Activated CD4-positive, alpha-beta memory T cell treated with anti-CD3 and anti-CD28 coated beads, Interleukin-2, amount 10 ng/mL, durations not matched to agents 7 days and 5 days (primary cell): ENCODE results near the gene NOL8. TPM values are rescaled to one million over a fixed set of nuclear protein-coding genes. Genes with fewer than 3 reads are reported as not detected.
A peak's percentile ranks its signal among the peaks of the same experiment; 100 is the strongest.

Source experiments
- CTCF ChIA-PET: fragments of 350-600 bp; sonication (Branson Sonifier 250); formaldehyde crosslinking; loops from one replicate; lab custom pipeline; 2021; ENCODE audit warnings: antibody characterized with exemption, inconsistent platforms; lab: Charles Lee
- POLR2A ChIA-PET: fragments of 350-600 bp; sonication (Branson Sonifier 250); formaldehyde crosslinking; loops from one replicate; lab custom pipeline; 2021; ENCODE audit warnings: antibody characterized with exemption; lab: Charles Lee
- DNase-seq: peaks from one replicate; pipeline ENCODE4 v3.0.0-alpha.2; 2020
- H3K27ac Mint-ChIP-seq: one replicate; pipeline ENCODE4 v1.8.0; 2021; ENCODE audit warnings: mild to moderate bottlenecking, mixed read lengths
- H3K27me3 Mint-ChIP-seq: one replicate; pipeline ENCODE4 v1.8.0; 2021; ENCODE audit warnings: mixed read lengths
- H3K36me3 Mint-ChIP-seq: one replicate; pipeline ENCODE4 v1.8.0; 2021; ENCODE audit warnings: low read depth, mixed read lengths
- H3K4me1 Mint-ChIP-seq: one replicate; pipeline ENCODE4 v1.8.0; 2021; ENCODE audit warnings: mixed read lengths
- H3K4me3 Mint-ChIP-seq: one replicate; pipeline ENCODE4 v1.8.0; 2021; ENCODE audit warnings: mild to moderate bottlenecking, mixed read lengths
- H3K9me3 Mint-ChIP-seq: one replicate; pipeline ENCODE4 v1.8.0; 2021; ENCODE audit warnings: mixed read lengths
- total RNA-seq, 2 experiments: library from RNA; stranded (reverse); gene quantifications; one replicate each; pipeline ENCODE4 v1.2.3, GENCODE V29; 2021

NOL8 gene
- total RNA-seq, 2 experiments from 2014 or later, result 48.0 to 48.9 TPM

- POLR2A ChIA-PET, result interaction anchor here (0.7 to 0.8 kb wide), 2 partner anchors 31 to 313 kb away, joined by 3 read pairs; no protein-coding TSS in a partner anchor
- no peak overlapping the region for H3K4me3 Mint-ChIP-seq
- H3K27me3 Mint-ChIP-seq, result no peaks in the 10 kb centered on the region
- DNase-seq, result no peak
- no peaks in the 10 kb centered on the region for H3K9me3 Mint-ChIP-seq
- no peak overlapping the region for H3K27ac Mint-ChIP-seq
- CTCF ChIA-PET, result interaction anchor here (0.7 kb wide), 1 partner anchor 970 kb away, joined by 3 read pairs; no protein-coding TSS in a partner anchor
- H3K4me1 Mint-ChIP-seq, result peaks cover 8% of the 10 kb centered on the region
- H3K36me3 Mint-ChIP-seq, result peaks cover 25% of the 10 kb centered on the region
These were observed 7.6 kb upstream of the NOL8 start for GRCh38 chr9:92332577-92333281.

- H3K4me3 Mint-ChIP-seq, result no peak overlapping the region
- no peak for DNase-seq
- no peak overlapping the region for H3K27ac Mint-ChIP-seq
- ChIA-PET POLR2A (interaction anchor here (1.1 kb wide), 1 partner anchor 19 kb away, joined by 3 read pairs; no protein-coding TSS in a partner anchor), CTCF (interaction anchor here (0.9 to 1.6 kb wide), 4 partner anchors 50 to 463 kb away, joined by 3 to 11 read pairs (median 3); no protein-coding TSS in a partner anchor)
- H3K36me3 Mint-ChIP-seq, result peaks cover 13% of the 10 kb centered on the region
- no peaks in the 10 kb centered on the region for H3K27me3 Mint-ChIP-seq
- peaks cover 37% of the 10 kb centered on the region for H3K4me1 Mint-ChIP-seq
- no peaks in the 10 kb centered on the region for H3K9me3 Mint-ChIP-seq
These were observed 3.1 kb upstream of the NOL8 start for GRCh38 chr9:92328225-92328624.

GRCh38 chr9:92327283-92327850, 2.2 kb upstream of the NOL8 start:
- DNase-seq, result no peak
- ChIA-PET CTCF (interaction anchor here (3.0 kb wide), 1 partner anchor 188 kb away, joined by 16 read pairs; no protein-coding TSS in a partner anchor), POLR2A (no interaction called here)
- Mint-ChIP-seq H3K9me3 (no peaks in the 10 kb centered on the region), H3K27ac (no peak overlapping the region), H3K36me3 (peaks cover 15% of the 10 kb centered on the region), H3K4me3 (peak overlapping the region; percentile 98), H3K4me1 (peaks cover 39% of the 10 kb centered on the region), H3K27me3 (no peaks in the 10 kb centered on the region)

- H3K36me3 Mint-ChIP-seq, result peaks cover 20% of the 10 kb centered on the region
- H3K4me3 Mint-ChIP-seq, result peak overlapping the region; percentile 98
- CTCF ChIA-PET, result interaction anchor here (0.7 to 3.0 kb wide), 5 partner anchors 8 to 463 kb away, joined by 3 to 16 read pairs (median 4); partner anchors contain the start of gene IPPK
These were observed 896 bp upstream of the NOL8 start for GRCh38 chr9:92325991-92326500.

GRCh38 chr9:92324889-92325268, 271 bp downstream of the NOL8 start:
- ChIA-PET CTCF (interaction anchor here (0.5 to 3.0 kb wide), 2 partner anchors 118 to 186 kb away, joined by 4 to 16 read pairs; no protein-coding TSS in a partner anchor), POLR2A (interaction anchor here (0.8 to 3.2 kb wide), 21 partner anchors 11 to 1128 kb away, joined by 3 to 31 read pairs (median 4); partner anchors contain the start of genes FAM120AOS, IARS1, IPPK and SPTLC1)
- H3K36me3 Mint-ChIP-seq, result peaks cover 26% of the 10 kb centered on the region
- no peaks in the 10 kb centered on the region for H3K27me3 Mint-ChIP-seq
- H3K4me1 Mint-ChIP-seq, result peaks cover 39% of the 10 kb centered on the region
- H3K27ac Mint-ChIP-seq, result peak overlapping the region; percentile 94
- peak overlapping the region; percentile 98 for H3K4me3 Mint-ChIP-seq
- no peaks in the 10 kb centered on the region for H3K9me3 Mint-ChIP-seq
- DNase-seq, result no peak

More at GRCh38 chr9:92325991-92326500, 896 bp upstream of the NOL8 start:
- no peaks in the 10 kb centered on the region for H3K27me3 Mint-ChIP-seq
- peaks cover 39% of the 10 kb centered on the region for H3K4me1 Mint-ChIP-seq
- no peaks in the 10 kb centered on the region for H3K9me3 Mint-ChIP-seq
- peak overlapping the region; percentile 94 for H3K27ac Mint-ChIP-seq
- no peak for DNase-seq
- POLR2A ChIA-PET, result interaction anchor here (0.6 to 3.2 kb wide), 26 partner anchors 8 to 808 kb away, joined by 3 to 31 read pairs (median 4); partner anchors contain the start of genes IARS1, IPPK, NINJ1 and SPTLC1

- Mint-ChIP-seq H3K4me1 (peaks cover 39% of the 10 kb centered on the region), H3K27ac (peak overlapping the region; percentile 94), H3K27me3 (no peaks in the 10 kb centered on the region), H3K9me3 (no peaks in the 10 kb centered on the region), H3K36me3 (peaks cover 30% of the 10 kb centered on the region), H3K4me3 (peak overlapping the region; percentile 98)
- DNase-seq, result no peak
- ChIA-PET CTCF (interaction anchor here (0.5 to 3.0 kb wide), 2 partner anchors 119 to 185 kb away, joined by 4 to 16 read pairs; no protein-coding TSS in a partner anchor), POLR2A (interaction anchor here (0.8 to 3.2 kb wide), 14 partner anchors 11 to 1129 kb away, joined by 3 to 31 read pairs (median 4); partner anchors contain the start of genes FAM120AOS, IARS1 and IPPK)
These were observed 719 bp downstream of the NOL8 start for GRCh38 chr9:92324431-92324830.

GRCh38 chr9:92315456-92315855, 9.7 kb downstream of the NOL8 start:
- DNase-seq, result no peak
- CTCF ChIA-PET, result no interaction called here
- Mint-ChIP-seq H3K36me3 (peaks cover 83% of the 10 kb centered on the region), H3K4me1 (peaks cover 40% of the 10 kb centered on the region), H3K27me3 (no peaks in the 10 kb centered on the region), H3K9me3 (no peaks in the 10 kb centered on the region), H3K27ac (peak overlapping the region; percentile 58), H3K4me3 (no peak overlapping the region)
- POLR2A ChIA-PET, result no interaction called here

GRCh38 chr9:92313624-92314012, 11.5 kb downstream of the NOL8 start:
- Mint-ChIP-seq H3K27ac (peak overlapping the region; percentile 13), H3K27me3 (no peaks in the 10 kb centered on the region), H3K9me3 (no peaks in the 10 kb centered on the region), H3K4me1 (peaks cover 43% of the 10 kb centered on the region), H3K4me3 (no peak overlapping the region), H3K36me3 (peaks cover 83% of the 10 kb centered on the region)
- POLR2A ChIA-PET, result interaction anchor here (1.5 kb wide), 1 partner anchor 12 kb away, joined by 10 read pairs; the partner anchor contains the start of genes CENPP and NOL8
- CTCF ChIA-PET, result interaction anchor here (2.1 kb wide), 1 partner anchor 11 kb away, joined by 5 read pairs; no protein-coding TSS in a partner anchor
- no peak for DNase-seq

- CTCF ChIA-PET, result interaction anchor here (2.1 kb wide), 1 partner anchor 11 kb away, joined by 5 read pairs; no protein-coding TSS in a partner anchor
- Mint-ChIP-seq H3K4me3 (no peak overlapping the region), H3K27me3 (no peaks in the 10 kb centered on the region), H3K27ac (peak overlapping the region; percentile 13), H3K9me3 (no peaks in the 10 kb centered on the region), H3K4me1 (peaks cover 42% of the 10 kb centered on the region), H3K36me3 (peaks cover 83% of the 10 kb centered on the region)
- POLR2A ChIA-PET, result interaction anchor here (1.5 kb wide), 1 partner anchor 12 kb away, joined by 10 read pairs; the partner anchor contains the start of genes CENPP and NOL8
- DNase-seq, result no peak
These were observed 12.1 kb downstream of the NOL8 start for GRCh38 chr9:92312887-92313623.

GRCh38 chr9:92310562-92310961, 14.6 kb downstream of the NOL8 start:
- peaks cover 36% of the 10 kb centered on the region for H3K4me1 Mint-ChIP-seq
- DNase-seq, result no peak
- H3K4me3 Mint-ChIP-seq, result no peak overlapping the region
- no peaks in the 10 kb centered on the region for H3K9me3 Mint-ChIP-seq
- POLR2A ChIA-PET, result interaction anchor here (1.0 to 1.3 kb wide), 2 partner anchors 9 to 16 kb away, joined by 3 to 4 read pairs; no protein-coding TSS in a partner anchor
- CTCF ChIA-PET, result no interaction called here
- H3K27ac Mint-ChIP-seq, result no peak overlapping the region
- peaks cover 79% of the 10 kb centered on the region for H3K36me3 Mint-ChIP-seq
- H3K27me3 Mint-ChIP-seq, result no peaks in the 10 kb centered on the region

GRCh38 chr9:92308893-92309292, 16.3 kb downstream of the NOL8 start:
- ChIA-PET CTCF (no interaction called here), POLR2A (interaction anchor here (0.8 to 1.5 kb wide), 4 partner anchors 11 to 20 kb away, joined by 3 read pairs; partner anchors contain the start of gene IARS1)
- Mint-ChIP-seq H3K36me3 (peaks cover 76% of the 10 kb centered on the region), H3K4me3 (no peak overlapping the region), H3K9me3 (no peaks in the 10 kb centered on the region), H3K27ac (no peak overlapping the region), H3K27me3 (no peaks in the 10 kb centered on the region), H3K4me1 (peaks cover 23% of the 10 kb centered on the region)
- DNase-seq, result no peak
